B cell (primary cell): ENCODE results near the gene CDHR3. TPM values are rescaled to one million over a fixed set of nuclear protein-coding genes. Genes with fewer than 3 reads are reported as not detected.

Experiments
- ATAC-seq: fragments of 200-7000 bp; cut with Tn5 transposase; one replicate; pipeline ENCODE4 v1.10.0; 2021; ENCODE audit warnings: low read depth, mild to moderate bottlenecking, moderate number of reproducible peaks, moderate library complexity
- CTCF ChIA-PET: fragments of 350-600 bp; sonication (Branson Sonifier 250); formaldehyde crosslinking; loops from one replicate; lab custom pipeline; 2021; ENCODE audit warnings: antibody characterized with exemption, inconsistent platforms; lab: Charles Lee
- POLR2A ChIA-PET: fragments of 350-600 bp; sonication (Branson Sonifier 250); formaldehyde crosslinking; loops from one replicate; lab custom pipeline; 2021; ENCODE audit warnings: antibody characterized with exemption; lab: Charles Lee
- DNase-seq: peaks from one replicate; pipeline ENCODE4 v3.0.0; 2013
- H2AFZ ChIP-seq: 2 replicates; pipeline ENCODE4 v1.6.1; 2012; ENCODE audit warnings: mild to moderate bottlenecking, low read depth, low read length; ENCODE audit not compliant: insufficient read depth, poor library complexity, severe bottlenecking
- H3K27ac ChIP-seq, 2 donors: 1 replicate in 1 of 2; 2 replicates in 1 of 2; pipeline ENCODE4 v1.5.1; 2012 to 2013; ENCODE audit warnings: low read length in 2 of 2, mild to moderate bottlenecking in 2 of 2, moderate library complexity in 1 of 2
- H3K27me3 ChIP-seq, 4 experiments: fragments of 200-600 bp in 1 of 4; sonication (generic) in 1 of 4; replicated peaks in 1 of 4; 1 replicate in 2 of 4; 2 replicates in 2 of 4; pipeline versions ENCODE4 v1.6.1 to v1.7.0; 2013 to 2016; ENCODE audit warnings: low read length in 3 of 4, mild to moderate bottlenecking in 2 of 4, mixed read lengths in 1 of 4, moderate library complexity in 1 of 4; ENCODE audit not compliant: insufficient read depth in 4 of 4, control insufficient read depth in 3 of 4; ENCODE audit errors: control extremely low read depth in 1 of 4
- H3K36me3 ChIP-seq, 2 experiments: replicated peaks in 1 of 2; 1 replicate in 1 of 2; 2 replicates in 1 of 2; pipeline versions ENCODE4 v1.6.1 to v1.7.1; 2013; ENCODE audit warnings: low read length in 1 of 2; ENCODE audit not compliant: insufficient read depth in 2 of 2, control insufficient read depth in 1 of 2; ENCODE audit errors: control extremely low read depth in 1 of 2, extremely low read depth in 1 of 2
- H3K4me1 ChIP-seq, 2 donors: fragments of 200-600 bp in 1 of 2; sonication (generic) in 1 of 2; 1 replicate in 1 of 2; 2 replicates in 1 of 2; pipeline versions ENCODE4 v1.5.1 to v1.6.1; 2013 to 2017; ENCODE audit warnings: low read length in 2 of 2; ENCODE audit not compliant: control insufficient read depth in 2 of 2, insufficient read depth in 2 of 2
- H3K4me2 ChIP-seq: replicated peaks from 2 replicates; pipeline ENCODE3; 2012; ENCODE audit warnings: mild to moderate bottlenecking, low read depth, low read length; ENCODE audit not compliant: poor library complexity, severe bottlenecking
- H3K4me3 ChIP-seq, 5 experiments: fragments of 200-600 bp in 1 of 5; sonication (generic) in 1 of 5; 1 replicate in 3 of 5; 2 replicates in 2 of 5; pipeline versions ENCODE4 v1.5.1 to v1.7.0; 2011 to 2016; ENCODE audit warnings: low read length in 4 of 5, mild to moderate bottlenecking in 4 of 5, low read depth in 2 of 5, control low read depth in 1 of 5, moderate library complexity in 1 of 5; ENCODE audit not compliant: insufficient read depth in 1 of 5; ENCODE audit errors: control extremely low read depth in 1 of 5, extremely low read depth in 1 of 5
- H3K79me2 ChIP-seq: fragments of 200-600 bp; sonication (generic); one replicate; pipeline ENCODE4 v1.6.0; 2016; ENCODE audit warnings: low read length; ENCODE audit not compliant: control insufficient read depth, insufficient read depth
- H3K9ac ChIP-seq: fragments of 200-600 bp; sonication (generic); 2 replicates; pipeline ENCODE4 v1.6.1; 2017; ENCODE audit warnings: mild to moderate bottlenecking, low read length, moderate library complexity
- H3K9me3 ChIP-seq, 3 donors: one replicate each; pipeline versions ENCODE4 v1.6.1 to v1.7.1; 2013; ENCODE audit warnings: low read length in 2 of 3; ENCODE audit not compliant: control insufficient read depth in 2 of 3, insufficient read depth in 1 of 3; ENCODE audit errors: control extremely low read depth in 1 of 3
- H4K20me1 ChIP-seq: 2 replicates; pipeline ENCODE4 v1.6.0; 2012; ENCODE audit warnings: mild to moderate bottlenecking, low read length; ENCODE audit not compliant: insufficient read depth, control insufficient read depth, poor library complexity, severe bottlenecking
- H3K27ac Mint-ChIP-seq: one replicate; pipeline ENCODE4 v1.8.0; 2021; ENCODE audit warnings: mixed read lengths
- H3K27me3 Mint-ChIP-seq: one replicate; pipeline ENCODE4 v1.8.0; 2021; ENCODE audit warnings: mixed read lengths
- H3K4me1 Mint-ChIP-seq: one replicate; pipeline ENCODE4 v1.8.0; 2021; ENCODE audit warnings: mixed read lengths
- H3K4me3 Mint-ChIP-seq: one replicate; pipeline ENCODE4 v1.8.0; 2021; ENCODE audit warnings: mixed read lengths
- H3K9me3 Mint-ChIP-seq: one replicate; pipeline ENCODE4 v1.8.0; 2022; ENCODE audit warnings: mixed read lengths; ENCODE audit not compliant: insufficient read depth
- CTCF ChIP-seq: fragments of 200-600 bp; IDR thresholded peaks from one replicate; pipeline ENCODE4 v1.8.0; 2022; ENCODE audit warnings: antibody characterized with exemption, mild to moderate bottlenecking
- EZH2 ChIP-seq: IDR thresholded peaks from 2 replicates; pipeline ENCODE4 v1.6.1; 2012; ENCODE audit warnings: borderline replicate concordance, low read depth, mild to moderate bottlenecking, moderate library complexity, low read length; ENCODE audit not compliant: insufficient read depth, poor library complexity, severe bottlenecking
- WGBS: methylation state at CpG from one replicate; pipeline ENCODE4 v1.1.5; 2013; ENCODE audit warnings: missing lambda C conversion rate; ENCODE audit not compliant: insufficient coverage; 5-methylcytosine and 5-hydroxymethylcytosine counted together
- intact Hi-C: fragments of 100-400 bp; cut with micrococcal nuclease; formaldehyde crosslinking; loops from one replicate; pipeline ENCODE4 v1.10.0; 2022
- polyA plus RNA-seq: library from polyadenylated mRNA; depleted of rRNA; stranded (reverse); fragments of >200 nt; gene quantifications from 2 replicates; pipeline ENCODE4 v1.2.3, GENCODE V29; 2012
- total RNA-seq, 2 donors: library from RNA; stranded (reverse); fragments of 120-200 nt in 1 of 2; gene quantifications; 1 replicate in 1 of 2; 2 replicates in 1 of 2; pipeline versions ENCODE4 v1.2.3 to v1.2.4, GENCODE V29; 2013 to 2022

The CDHR3 gene
- total and polyA plus RNA-seq, 2 donors (not counting 1 experiment from before 2014, with no cell fraction given), result 0.34 to 2.6 TPM

DNA sequence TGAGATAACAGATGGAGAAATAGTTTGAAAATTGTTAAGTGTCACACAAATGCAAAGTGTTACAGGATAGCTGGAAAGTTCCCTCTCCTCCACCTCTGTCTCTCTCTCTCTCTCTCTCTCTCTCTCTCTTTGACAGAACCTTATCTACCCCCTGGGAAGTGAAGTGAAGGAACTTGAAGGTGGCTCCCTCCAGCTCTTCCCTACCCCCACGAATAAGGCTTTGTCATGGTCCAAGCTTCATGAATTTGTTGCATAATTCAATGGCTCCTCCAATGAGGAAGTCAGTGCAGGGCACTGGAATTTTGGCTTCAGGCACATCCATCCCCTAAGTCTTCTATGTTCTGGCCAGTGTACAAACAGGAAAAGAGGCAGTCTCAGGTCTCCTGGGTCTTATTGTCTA lies 66.4 kb downstream of the CDHR3 start:
- TF ChIP-seq EZH2 (no peak), CTCF (no peak)
- Histone ChIP-seq H2AFZ (no peak overlapping the region), H3K4me1 (peaks cover 30 to 31% of the 10 kb centered on the region in 2 donors), H3K9me3 (no peaks in the 10 kb centered on the region), H3K79me2 (no peaks in the 10 kb centered on the region), H3K4me2 (no peak overlapping the region), H3K36me3 (no peaks in the 10 kb centered on the region), H3K9ac (no peak overlapping the region), H4K20me1 (no peaks in the 10 kb centered on the region), H3K27ac (no peak overlapping the region), H3K27me3 (no peaks in the 10 kb centered on the region), H3K4me3 (no peak overlapping the region)
- DNase-seq, result no peak
- Mint-ChIP-seq H3K9me3 (no peaks in the 10 kb centered on the region), H3K4me3 (no peak overlapping the region), H3K27ac (no peak overlapping the region), H3K27me3 (peaks cover 11% of the 10 kb centered on the region), H3K4me1 (peaks cover 51% of the 10 kb centered on the region)
- intact Hi-C loops, result no loop called here
- ChIA-PET POLR2A (no interaction called here), CTCF (interaction anchor here (0.6 to 6.9 kb wide), 8 partner anchors 9 to 525 kb away, joined by 3 to 46 read pairs (median 4); no protein-coding TSS in a partner anchor)
- ATAC-seq, result no peak
- 60% methylated on average over 1 of the region's 1 CpG for WGBS

GRCh38 chr7:106029941-106030340 lies 66.9 kb downstream of the CDHR3 start:
- Histone ChIP-seq H3K4me2 (no peak overlapping the region), H2AFZ (no peak overlapping the region), H3K79me2 (no peaks in the 10 kb centered on the region), H4K20me1 (no peaks in the 10 kb centered on the region), H3K4me3 (no peak overlapping the region), H3K27ac (no peak overlapping the region), H3K4me1 (peaks cover 25 to 26% of the 10 kb centered on the region in 2 donors), H3K9me3 (no peaks in the 10 kb centered on the region), H3K36me3 (no peaks in the 10 kb centered on the region), H3K27me3 (no peaks in the 10 kb centered on the region), H3K9ac (no peak overlapping the region)
- Mint-ChIP-seq H3K27me3 (peaks cover 11% of the 10 kb centered on the region), H3K27ac (no peak overlapping the region), H3K4me3 (no peak overlapping the region), H3K4me1 (peaks cover 46% of the 10 kb centered on the region), H3K9me3 (no peaks in the 10 kb centered on the region)
- ChIA-PET POLR2A (no interaction called here), CTCF (interaction anchor here (0.7 to 6.9 kb wide), 5 partner anchors 9 to 14 kb away, joined by 3 to 46 read pairs (median 6); no protein-coding TSS in a partner anchor)
- DNase-seq (no peak), ATAC-seq (no peak)
- TF ChIP-seq EZH2 (no peak), CTCF (no peak)
- intact Hi-C loops, result no loop called here
- WGBS, result 100% methylated on average over 1 of the region's 2 CpGs
